Neural cell (in vitro differentiated cells): Measurements from ENCODE around the gene ABCB6. TPM values are rescaled to one million over a fixed set of nuclear protein-coding genes. Genes with fewer than 3 reads are reported as not detected.

Source experiments
- H2AFZ ChIP-seq: fragments of 200-600, 300-800 bp; sonication (generic), shearing (Covaris generic); 2 replicates; pipeline ENCODE4 v1.6.0; 2014; ENCODE audit warnings: low read depth, mild to moderate bottlenecking, antibody characterized with exemption, low read length, moderate library complexity
- H3F3A ChIP-seq: fragments of 200-600 bp; shearing (Covaris generic); 2 replicates; pipeline ENCODE4 v1.6.1; 2016; ENCODE audit warnings: mild to moderate bottlenecking, moderate library complexity, mixed read lengths, antibody characterized with exemption, low read length; ENCODE audit not compliant: insufficient read depth, poor library complexity, severe bottlenecking
- H3K27ac ChIP-seq: fragments of 200-600, 300-800 bp; sonication (generic), shearing (Covaris generic); 2 replicates; pipeline ENCODE4 v1.5.1; 2014; ENCODE audit warnings: mild to moderate bottlenecking, low read length, moderate library complexity
- H3K27me3 ChIP-seq: fragments of 300-800, 200-600 bp; sonication (generic), shearing (Covaris generic); 2 replicates; pipeline ENCODE4 v1.6.0; 2014; ENCODE audit warnings: mild to moderate bottlenecking, low read depth, low read length, moderate library complexity; ENCODE audit not compliant: insufficient read depth
- H3K36me3 ChIP-seq: fragments of 300-800, 200-600 bp; sonication (generic), shearing (Covaris generic); 2 replicates; pipeline ENCODE4 v1.5.1; 2014; ENCODE audit warnings: mild to moderate bottlenecking, antibody characterized with exemption, low read length, moderate library complexity; ENCODE audit not compliant: insufficient read depth
- H3K4me2 ChIP-seq: fragments of 300-800, 200-600 bp; sonication (generic), shearing (Covaris generic); 2 replicates; pipeline ENCODE4 v1.6.0; 2014; ENCODE audit warnings: mild to moderate bottlenecking, low read length
- H3K4me3 ChIP-seq: fragments of 300-800, 200-600 bp; sonication (generic), shearing (Covaris generic); 2 replicates; pipeline ENCODE4 v1.5.1; 2014; ENCODE audit warnings: mild to moderate bottlenecking, low read length, moderate library complexity
- H3K79me2 ChIP-seq: fragments of 200-600 bp; shearing (Covaris generic); replicated peaks from 2 replicates; pipeline ENCODE4 v1.6.0; 2014; ENCODE audit warnings: mild to moderate bottlenecking, low read length, moderate library complexity; ENCODE audit not compliant: insufficient read depth
- H3K9ac ChIP-seq: fragments of 300-800, 200-600 bp; sonication (generic), shearing (Covaris generic); 2 replicates; pipeline ENCODE4 v1.6.1; 2016; ENCODE audit warnings: mild to moderate bottlenecking, low read length, mixed read lengths
- H3K9me2 ChIP-seq: fragments of 200-600 bp; shearing (Covaris generic); 2 replicates; pipeline ENCODE4 v1.6.1; 2016; ENCODE audit warnings: mild to moderate bottlenecking, low read length, mixed read lengths; ENCODE audit not compliant: insufficient read depth
- H3K9me3 ChIP-seq: fragments of 200-600, 300-800 bp; sonication (generic), shearing (Covaris generic); 2 replicates; pipeline ENCODE4 v1.6.1; 2016; ENCODE audit warnings: mild to moderate bottlenecking, mixed run types, low read length, moderate library complexity, mixed read lengths
- H4K20me1 ChIP-seq: fragments of 200-600 bp; shearing (Covaris generic); 2 replicates; pipeline ENCODE4 v1.6.1; 2016; ENCODE audit warnings: mild to moderate bottlenecking, mixed run types; ENCODE audit not compliant: insufficient read depth
- EP300 ChIP-seq: fragments of 450-650 bp; conservative IDR thresholded peaks from 2 replicates; pipeline ENCODE4 v1.6.1; 2014; ENCODE audit warnings: antibody characterized with exemption, mild to moderate bottlenecking, moderate library complexity; ENCODE audit not compliant: poor library complexity, severe bottlenecking
- EZH2 ChIP-seq: fragments of 200-600, 300-800 bp; shearing (Covaris generic), sonication (generic); IDR thresholded peaks from 2 replicates; pipeline ENCODE4 v1.6.1; 2014; ENCODE audit warnings: antibody characterized with exemption, low read length, borderline replicate concordance, mild to moderate bottlenecking; ENCODE audit not compliant: insufficient read depth, poor library complexity, severe bottlenecking
- MXI1 ChIP-seq: fragments of 450-650 bp; conservative IDR thresholded peaks from 2 replicates; pipeline ENCODE4 v1.6.1; 2014; ENCODE audit warnings: antibody characterized with exemption, mild to moderate bottlenecking; ENCODE audit not compliant: poor library complexity, severe bottlenecking
- POLR2AphosphoS5 ChIP-seq: IDR thresholded peaks from 2 replicates; pipeline ENCODE4 v1.6.1; 2012
- RAD21 ChIP-seq: fragments of 450-650 bp; conservative IDR thresholded peaks from 2 replicates; pipeline ENCODE4 v1.6.1; 2014; ENCODE audit warnings: antibody characterized with exemption, mild to moderate bottlenecking, moderate library complexity
- SMC3 ChIP-seq: fragments of 450-650 bp; conservative IDR thresholded peaks from 2 replicates; pipeline ENCODE4 v1.6.1; 2014; ENCODE audit warnings: antibody characterized with exemption, mild to moderate bottlenecking, moderate library complexity; ENCODE audit not compliant: poor library complexity
- TAF1 ChIP-seq: IDR thresholded peaks from 2 replicates; pipeline ENCODE4 v1.6.1; 2012; ENCODE audit warnings: low read depth
- polyA plus RNA-seq: library from polyadenylated mRNA; depleted of rRNA; stranded (reverse); fragments of >200 nt; gene quantifications from 2 replicates; pipeline ENCODE4 v1.2.3, GENCODE V29; 2014
- TF ChIP-seq, protein P1 (sequence below): IDR thresholded peaks from 2 replicates; pipeline ENCODE4 v1.6.1; 2012; ENCODE audit warnings: borderline replicate concordance
- TF ChIP-seq, protein P2 (sequence below): fragments of 450-650 bp; IDR thresholded peaks from 2 replicates; pipeline ENCODE4 v1.5.1; 2014; ENCODE audit warnings: antibody characterized with exemption, mild to moderate bottlenecking, moderate library complexity; ENCODE audit not compliant: poor library complexity, severe bottlenecking

Gene ABCB6
- polyA plus RNA-seq, 1 donor from 2014 or later: 28.1 TPM

DNA sequence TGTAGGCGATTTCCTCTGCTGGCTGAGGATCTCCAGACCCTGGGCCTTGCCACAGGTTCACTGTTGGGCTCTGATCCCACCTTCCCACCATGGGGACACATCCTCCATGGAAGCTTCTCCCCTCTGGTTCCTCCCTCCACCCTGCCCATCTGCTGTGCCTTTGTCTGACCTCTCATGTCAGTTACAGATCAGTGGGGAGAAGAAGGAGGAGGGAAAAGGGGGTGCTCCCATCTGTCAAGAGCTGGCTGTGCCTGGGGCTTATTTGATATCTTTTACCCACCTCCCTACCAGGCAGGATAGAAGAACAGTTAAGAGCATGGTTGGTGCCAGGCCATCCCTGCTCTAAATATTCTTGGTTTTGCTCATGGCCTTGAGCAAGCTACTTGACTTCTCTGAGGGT lies 48.1 kb upstream of the ABCB6 start:
- Histone ChIP-seq H4K20me1 (no peaks in the 10 kb centered on the region), H3K9me2 (no peaks in the 10 kb centered on the region), H3K9me3 (no peaks in the 10 kb centered on the region), H2AFZ (no peak overlapping the region), H3K36me3 (no peaks in the 10 kb centered on the region), H3K4me3 (no peak overlapping the region), H3K27me3 (peaks cover 8% of the 10 kb centered on the region), H3K79me2 (no peaks in the 10 kb centered on the region), H3F3A (no peaks in the 10 kb centered on the region), H3K9ac (no peak overlapping the region), H3K4me2 (no peak overlapping the region), H3K27ac (no peak overlapping the region)
- TF ChIP-seq EZH2 (no peak), TAF1 (no peak), SMC3 (no peak), RAD21 (no peak), POLR2AphosphoS5 (no peak), EP300 (no peak), MXI1 (no peak)
- TF ChIP-seq, protein P1, sequence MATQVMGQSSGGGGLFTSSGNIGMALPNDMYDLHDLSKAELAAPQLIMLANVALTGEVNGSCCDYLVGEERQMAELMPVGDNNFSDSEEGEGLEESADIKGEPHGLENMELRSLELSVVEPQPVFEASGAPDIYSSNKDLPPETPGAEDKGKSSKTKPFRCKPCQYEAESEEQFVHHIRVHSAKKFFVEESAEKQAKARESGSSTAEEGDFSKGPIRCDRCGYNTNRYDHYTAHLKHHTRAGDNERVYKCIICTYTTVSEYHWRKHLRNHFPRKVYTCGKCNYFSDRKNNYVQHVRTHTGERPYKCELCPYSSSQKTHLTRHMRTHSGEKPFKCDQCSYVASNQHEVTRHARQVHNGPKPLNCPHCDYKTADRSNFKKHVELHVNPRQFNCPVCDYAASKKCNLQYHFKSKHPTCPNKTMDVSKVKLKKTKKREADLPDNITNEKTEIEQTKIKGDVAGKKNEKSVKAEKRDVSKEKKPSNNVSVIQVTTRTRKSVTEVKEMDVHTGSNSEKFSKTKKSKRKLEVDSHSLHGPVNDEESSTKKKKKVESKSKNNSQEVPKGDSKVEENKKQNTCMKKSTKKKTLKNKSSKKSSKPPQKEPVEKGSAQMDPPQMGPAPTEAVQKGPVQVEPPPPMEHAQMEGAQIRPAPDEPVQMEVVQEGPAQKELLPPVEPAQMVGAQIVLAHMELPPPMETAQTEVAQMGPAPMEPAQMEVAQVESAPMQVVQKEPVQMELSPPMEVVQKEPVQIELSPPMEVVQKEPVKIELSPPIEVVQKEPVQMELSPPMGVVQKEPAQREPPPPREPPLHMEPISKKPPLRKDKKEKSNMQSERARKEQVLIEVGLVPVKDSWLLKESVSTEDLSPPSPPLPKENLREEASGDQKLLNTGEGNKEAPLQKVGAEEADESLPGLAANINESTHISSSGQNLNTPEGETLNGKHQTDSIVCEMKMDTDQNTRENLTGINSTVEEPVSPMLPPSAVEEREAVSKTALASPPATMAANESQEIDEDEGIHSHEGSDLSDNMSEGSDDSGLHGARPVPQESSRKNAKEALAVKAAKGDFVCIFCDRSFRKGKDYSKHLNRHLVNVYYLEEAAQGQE: no peak
- TF ChIP-seq, protein P2, sequence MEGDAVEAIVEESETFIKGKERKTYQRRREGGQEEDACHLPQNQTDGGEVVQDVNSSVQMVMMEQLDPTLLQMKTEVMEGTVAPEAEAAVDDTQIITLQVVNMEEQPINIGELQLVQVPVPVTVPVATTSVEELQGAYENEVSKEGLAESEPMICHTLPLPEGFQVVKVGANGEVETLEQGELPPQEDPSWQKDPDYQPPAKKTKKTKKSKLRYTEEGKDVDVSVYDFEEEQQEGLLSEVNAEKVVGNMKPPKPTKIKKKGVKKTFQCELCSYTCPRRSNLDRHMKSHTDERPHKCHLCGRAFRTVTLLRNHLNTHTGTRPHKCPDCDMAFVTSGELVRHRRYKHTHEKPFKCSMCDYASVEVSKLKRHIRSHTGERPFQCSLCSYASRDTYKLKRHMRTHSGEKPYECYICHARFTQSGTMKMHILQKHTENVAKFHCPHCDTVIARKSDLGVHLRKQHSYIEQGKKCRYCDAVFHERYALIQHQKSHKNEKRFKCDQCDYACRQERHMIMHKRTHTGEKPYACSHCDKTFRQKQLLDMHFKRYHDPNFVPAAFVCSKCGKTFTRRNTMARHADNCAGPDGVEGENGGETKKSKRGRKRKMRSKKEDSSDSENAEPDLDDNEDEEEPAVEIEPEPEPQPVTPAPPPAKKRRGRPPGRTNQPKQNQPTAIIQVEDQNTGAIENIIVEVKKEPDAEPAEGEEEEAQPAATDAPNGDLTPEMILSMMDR: no peak

DNA sequence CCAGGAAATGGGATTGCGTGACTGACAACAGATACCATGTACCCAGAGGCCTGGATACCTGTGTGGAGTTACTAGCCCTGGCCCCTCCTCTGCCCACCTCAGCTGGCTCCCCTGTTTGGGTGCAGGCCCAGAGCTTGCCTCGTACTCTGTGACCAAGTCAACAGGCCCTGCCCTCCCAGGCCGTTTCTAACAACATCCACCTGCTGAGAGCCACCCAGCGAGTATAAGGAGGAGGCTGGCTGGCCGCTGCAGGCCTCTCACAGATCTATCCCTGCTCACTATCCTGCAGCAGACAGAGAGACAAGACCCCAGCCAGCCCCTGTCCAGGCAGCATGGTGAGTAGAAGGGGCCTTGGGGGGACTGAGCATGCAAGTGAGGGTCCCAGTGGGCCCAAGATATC lies 47.5 kb upstream of the ABCB6 start:
- no peaks in the 10 kb centered on the region for H3F3A ChIP-seq

More for the DNA sequence above, 47.5 kb upstream of the ABCB6 start:
- no peak overlapping the region for H3K9ac ChIP-seq
- no peak for TF ChIP-seq POLR2AphosphoS5
- no peak for TF ChIP-seq EP300
- TF ChIP-seq, protein P1: no peak
- no peak for TF ChIP-seq MXI1
- TF ChIP-seq, protein P2: no peak
- no peaks in the 10 kb centered on the region for H3K9me3 ChIP-seq
- H3K27me3 ChIP-seq: peaks cover 9% of the 10 kb centered on the region
- H3K36me3 ChIP-seq: no peaks in the 10 kb centered on the region
- no peak overlapping the region for H2AFZ ChIP-seq
- no peaks in the 10 kb centered on the region for H3K9me2 ChIP-seq
- no peak overlapping the region for H3K4me2 ChIP-seq
- no peak overlapping the region for H3K4me3 ChIP-seq
- H4K20me1 ChIP-seq: no peaks in the 10 kb centered on the region
- H3K79me2 ChIP-seq: no peaks in the 10 kb centered on the region
- H3K27ac ChIP-seq: no peak overlapping the region
